ENCODE measurements around the gene RIMOC1. TPM values are rescaled to one million over a fixed set of nuclear protein-coding genes. Genes with fewer than 3 reads are reported as not detected.

RIMOC1 gene
- total RNA-seq, 1 donor = 27.6 TPM

GRCh38 chr5:41951224-41951623 is 47.1 kb downstream of the RIMOC1 start:
- TF ChIP-seq CTCF (IDR thresholded peaks at IDR 0.05; ENCODE audit: insufficient read depth, low read depth, low read length) = no peak

More at GRCh38 chr5:41951224-41951623, 47.1 kb downstream of the RIMOC1 start:
- no peak for DNase-seq (ENCODE audit: low read depth)
- H3K4me3 ChIP-seq (ENCODE audit: low read depth, low read length) = no peak overlapping the region

Other genes starting within 250 kb of the RIMOC1 start
- gene OXCT1, start 33.9 kb upstream of the RIMOC1 start, total RNA-seq = 19.6 and 23.3 TPM in 2 replicates
- gene FBXO4, start 20.9 kb downstream of the RIMOC1 start, total RNA-seq = 11.2 and 14.5 TPM in 2 replicates